Coronary artery (tissue), 2 donors: ENCODE results near the gene MXI1.

Experiments
- DNase-seq: peaks from one replicate; pipeline ENCODE4 v3.0.0-alpha.2; 2017; ENCODE audit warnings: low spot score
- H3K27ac ChIP-seq, 2 donors: fragments of 200-600 bp; sonication (generic); one replicate each; pipeline ENCODE4 v1.5.1; 2016 to 2019
- H3K4me3 ChIP-seq: fragments of 200-600 bp; sonication (generic); 2 replicates; pipeline ENCODE4 v1.5.1; 2016; ENCODE audit warnings: mild to moderate bottlenecking, moderate library complexity
- CTCF ChIP-seq: fragments of 200-600 bp; sonication (generic); IDR thresholded peaks from one replicate; pipeline ENCODE4 v1.5.1; 2019; ENCODE audit warnings: antibody characterized with exemption

Gene MXI1

GRCh38 chr10:110207011-110207804 is at the start of gene MXI1:
TSS of gene MXI1 (plus strand) at chr10:110207605. CDS start at chr10:110207809, 204 bp downstream.
- H3K4me3 ChIP-seq: peak within 1 kb of the TSS; percentile 91
- peak within 1 kb of the TSS; percentile 98 to 99 for H3K27ac ChIP-seq
- peak; percentile 83 for DNase-seq
- no peak for TF ChIP-seq CTCF

GRCh38 chr10:110158051-110159005 is 49.1 kb upstream of the MXI1 start:
- H3K4me3 ChIP-seq: no peak overlapping the region
- no peak for TF ChIP-seq CTCF

GRCh38 chr10:110160081-110160480 is 47.3 kb upstream of the MXI1 start:
- H3K4me3 ChIP-seq: no peak overlapping the region
- TF ChIP-seq CTCF: no peak
- H3K27ac ChIP-seq: no peak overlapping the region
- DNase-seq: peak; percentile 14

More at GRCh38 chr10:110158051-110159005, 49.1 kb upstream of the MXI1 start:
- no peak overlapping the region for H3K27ac ChIP-seq
- DNase-seq: peak; percentile 17

GRCh38 chr10:110160522-110160921 is 46.9 kb upstream of the MXI1 start:
- H3K4me3 ChIP-seq: no peak overlapping the region
- no peak overlapping the region for H3K27ac ChIP-seq
- no peak for TF ChIP-seq CTCF
- DNase-seq: no peak

GRCh38 chr10:110162741-110163145 is 44.7 kb upstream of the MXI1 start:
- Histone ChIP-seq H3K4me3 (no peak overlapping the region), H3K27ac (no peak overlapping the region)
- no peak for TF ChIP-seq CTCF
- peak; percentile 41 for DNase-seq

- no peak for TF ChIP-seq CTCF
- Histone ChIP-seq H3K4me3 (no peak overlapping the region), H3K27ac (no peak overlapping the region)
- no peak for DNase-seq
These were observed 44.1 kb upstream of the MXI1 start for GRCh38 chr10:110163192-110163773.
